Measurements from ENCODE around the gene ZDHHC11B. TPM values are rescaled to one million over a fixed set of nuclear protein-coding genes. Genes with fewer than 3 reads are reported as not detected.

ZDHHC11B gene
- total RNA-seq, 1 donor = under 0.01 TPM

- no peak overlapping the region for H3K4me3 ChIP-seq (ENCODE audit: low read depth, low read length)
- TF ChIP-seq CTCF (IDR thresholded peaks at IDR 0.05; ENCODE audit: insufficient read depth, low read length) = no peak
- DNase-seq (ENCODE audit: low read depth) = no peak
These were observed 116.1 kb downstream of the ZDHHC11B start for GRCh38 chr5:668283-668995.

- DNase-seq (ENCODE audit: low read depth) = no peak
- H3K4me3 ChIP-seq (ENCODE audit: low read depth, low read length) = no peak overlapping the region
- TF ChIP-seq CTCF (IDR thresholded peaks at IDR 0.05; ENCODE audit: insufficient read depth, low read length) = no peak
These were observed 117.6 kb downstream of the ZDHHC11B start for GRCh38 chr5:666816-667498.

GRCh38 chr5:665956-666711, 118.4 kb downstream of the ZDHHC11B start:
- DNase-seq (ENCODE audit: low read depth) = no peak
- H3K4me3 ChIP-seq (ENCODE audit: low read depth, low read length) = no peak overlapping the region
- no peak for TF ChIP-seq CTCF (IDR thresholded peaks at IDR 0.05; ENCODE audit: insufficient read depth, low read length)

GRCh38 chr5:665541-665955, 119.0 kb downstream of the ZDHHC11B start:
- no peak overlapping the region for H3K4me3 ChIP-seq (ENCODE audit: low read depth, low read length)
- no peak for DNase-seq (ENCODE audit: low read depth)
- no peak for TF ChIP-seq CTCF (IDR thresholded peaks at IDR 0.05; ENCODE audit: insufficient read depth, low read length)

- DNase-seq (ENCODE audit: low read depth) = no peak
- no peak for TF ChIP-seq CTCF (IDR thresholded peaks at IDR 0.05; ENCODE audit: insufficient read depth, low read length)
- no peak overlapping the region for H3K4me3 ChIP-seq (ENCODE audit: low read depth, low read length)
These were observed 119.6 kb downstream of the ZDHHC11B start for GRCh38 chr5:664994-665360.

GRCh38 chr5:664343-664993, 120.1 kb downstream of the ZDHHC11B start:
- no peak overlapping the region for H3K4me3 ChIP-seq (ENCODE audit: low read depth, low read length)
- DNase-seq (ENCODE audit: low read depth) = no peak
- no peak for TF ChIP-seq CTCF (IDR thresholded peaks at IDR 0.05; ENCODE audit: insufficient read depth, low read length)
